Stromal cell of bone marrow (primary cell): ENCODE data around the gene PGAM1.
"Not testable (repeated sequence)": the region's sequence is repeated elsewhere in the genome, so short reads cannot be mapped to it uniquely, and the experiment has no call there.

Source experiments
- DNase-seq: peaks from one replicate; pipeline ENCODE4 v3.0.0-alpha.2; 2012; ENCODE audit warnings: low read depth

Gene PGAM1

DNA sequence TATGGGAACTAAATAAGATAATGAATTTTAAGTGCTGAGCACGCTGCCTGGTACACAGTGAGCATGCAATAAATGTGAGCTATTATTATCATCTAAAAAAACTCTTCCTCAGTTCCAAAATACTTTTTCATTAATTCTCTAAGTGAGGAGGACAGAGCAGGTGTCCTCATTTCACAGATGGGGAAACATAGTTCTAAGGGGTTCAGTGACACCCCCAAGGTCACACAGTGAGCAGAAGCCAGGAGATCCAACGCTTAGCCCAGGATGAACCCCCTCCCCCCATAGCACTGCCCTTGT lies 18.1 kb upstream of the PGAM1 start:
- DNase-seq: no peak

DNA sequence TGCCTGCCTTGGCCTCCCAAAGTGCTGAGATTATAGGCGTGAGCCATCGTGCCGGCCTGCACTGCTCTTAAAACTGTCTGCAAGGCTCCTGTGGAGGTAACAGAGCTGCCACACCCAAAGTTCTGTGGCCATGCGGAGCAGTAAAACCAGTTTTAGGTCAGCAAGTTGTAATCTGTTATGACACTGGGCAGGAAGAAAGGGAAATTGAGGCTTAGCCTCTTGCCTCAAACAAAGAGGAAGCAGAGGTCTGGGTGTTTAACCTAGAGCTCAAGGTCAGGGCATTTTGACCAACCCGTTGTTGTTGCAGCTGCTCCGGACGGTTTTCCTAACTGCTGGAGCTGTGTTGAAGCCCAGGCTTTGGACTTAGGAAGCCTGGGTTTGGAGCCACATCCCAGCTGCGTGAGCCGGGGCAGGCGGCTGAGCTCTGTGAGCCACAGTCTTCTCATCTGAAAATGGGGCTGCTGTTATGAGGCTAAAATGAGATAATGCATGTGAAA lies 17.4 kb upstream of the PGAM1 start:
- DNase-seq: no peak

DNA sequence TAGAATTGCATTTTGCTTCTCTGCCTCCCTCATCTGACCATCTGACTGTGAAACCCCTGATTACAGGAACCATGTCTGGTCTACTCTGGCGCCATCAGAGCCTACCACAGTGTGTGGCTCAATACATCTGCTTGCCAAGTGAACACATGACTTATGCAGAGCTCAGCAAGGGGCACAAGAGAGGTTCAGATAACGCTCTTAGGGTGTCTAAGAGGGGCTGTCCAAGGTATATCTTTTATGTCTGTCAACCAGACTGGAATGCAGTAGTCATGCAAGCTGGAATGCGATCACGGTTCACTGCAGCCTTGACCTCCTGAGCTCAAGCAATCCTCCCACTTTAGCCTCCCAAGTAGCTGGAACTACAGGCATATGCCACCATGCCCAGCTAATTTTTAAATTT lies 14.6 kb upstream of the PGAM1 start:
- DNase-seq: no peak

DNA sequence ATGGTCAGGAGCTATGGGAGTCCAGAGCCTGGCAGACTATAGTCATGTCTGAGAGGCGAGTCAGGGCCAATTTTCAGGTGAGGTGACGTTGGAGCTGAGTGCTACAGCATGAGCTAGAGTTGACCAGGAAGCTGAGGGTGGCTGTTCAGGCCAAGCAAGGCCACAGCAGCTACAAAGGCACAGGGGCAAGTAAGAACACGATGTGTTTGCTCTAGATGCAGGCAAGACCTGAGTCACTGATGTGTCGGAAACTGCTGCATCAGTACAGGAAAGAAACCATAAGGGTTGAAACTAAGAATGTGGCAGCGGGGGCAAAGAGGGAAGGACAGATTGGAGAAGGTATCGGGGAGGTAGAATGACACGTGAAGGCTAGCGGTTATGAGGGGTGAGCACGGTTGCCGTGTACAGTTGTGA lies 13.1 kb upstream of the PGAM1 start:
- no peak for DNase-seq

- no peak for DNase-seq
Observed at GRCh38 chr10:97416565-97416964, 9.4 kb upstream of the PGAM1 start.

DNA sequence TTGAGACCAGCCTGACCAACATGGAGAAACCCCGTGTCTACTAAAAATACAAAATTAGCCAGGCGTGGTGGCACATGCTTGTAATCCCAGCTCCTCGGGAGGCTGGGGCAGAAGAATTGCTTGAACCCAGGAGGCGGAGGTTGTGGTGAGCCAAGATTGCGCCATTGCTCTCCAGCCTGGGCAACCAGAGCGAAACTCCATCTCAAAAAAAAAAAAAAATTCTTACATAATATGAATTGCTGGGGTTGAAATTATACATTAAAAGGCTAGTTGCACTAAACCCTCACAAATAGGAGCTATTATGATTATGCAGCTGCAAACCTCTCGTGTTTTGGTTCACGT lies 2.3 kb upstream of the PGAM1 start:
- DNase-seq: not testable (repeated sequence)

- DNase-seq: no peak
Observed at GRCh38 chr10:97426776-97427570, 982 bp downstream of the PGAM1 start.

GRCh38 chr10:97427571-97428179 lies 1.7 kb downstream of the PGAM1 start:
- DNase-seq: no peak

- no peak for DNase-seq
Observed at GRCh38 chr10:97428572-97428981, 2.6 kb downstream of the PGAM1 start.

GRCh38 chr10:97434055-97434454 lies 8.1 kb downstream of the PGAM1 start:
- DNase-seq: no peak

DNA sequence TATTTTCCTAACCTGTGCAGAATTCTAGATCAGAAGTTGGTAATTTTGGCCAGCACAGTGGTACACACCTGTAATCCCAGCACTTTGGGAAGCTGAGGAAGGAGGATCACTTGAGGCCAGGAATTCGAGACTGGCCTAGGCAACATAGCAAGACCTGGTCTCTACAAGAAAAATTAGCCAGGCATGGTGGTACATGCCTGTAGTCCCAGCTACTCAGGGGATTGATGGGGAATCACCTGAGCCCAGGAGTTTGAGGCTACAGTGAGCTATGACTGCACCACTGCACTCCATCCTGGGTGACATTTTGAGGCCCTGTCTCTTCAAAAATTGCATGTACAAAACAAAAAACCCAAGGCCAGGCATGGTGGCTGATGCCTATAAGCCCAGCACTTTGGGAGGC lies 8.6 kb downstream of the PGAM1 start:
- no peak for DNase-seq

DNA sequence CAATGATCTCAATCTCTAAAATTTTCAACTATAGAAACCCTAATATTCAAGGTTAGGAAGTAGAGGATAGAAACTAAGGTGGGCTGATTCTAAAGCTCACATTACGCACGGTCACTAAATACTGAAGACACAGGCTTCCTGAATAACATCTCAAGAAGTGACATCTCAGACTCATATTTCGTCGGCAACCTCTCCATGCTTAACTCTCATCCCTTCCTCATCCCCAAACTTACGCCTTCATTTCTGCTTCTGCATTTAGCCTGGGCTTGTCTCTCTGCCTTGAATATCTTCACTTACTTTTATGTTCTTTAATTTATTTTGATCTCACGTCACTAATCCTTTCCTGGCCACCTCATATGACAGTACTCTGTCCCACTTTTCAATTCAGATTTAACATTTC lies 9.2 kb downstream of the PGAM1 start:
- DNase-seq: no peak

- DNase-seq: no peak
Observed at GRCh38 chr10:97442277-97442676, 16.3 kb downstream of the PGAM1 start.

GRCh38 chr10:97444212-97444611 lies 18.2 kb downstream of the PGAM1 start:
- no peak for DNase-seq

- DNase-seq: no peak
Observed at GRCh38 chr10:97445357-97445721, 19.3 kb downstream of the PGAM1 start.

DNA sequence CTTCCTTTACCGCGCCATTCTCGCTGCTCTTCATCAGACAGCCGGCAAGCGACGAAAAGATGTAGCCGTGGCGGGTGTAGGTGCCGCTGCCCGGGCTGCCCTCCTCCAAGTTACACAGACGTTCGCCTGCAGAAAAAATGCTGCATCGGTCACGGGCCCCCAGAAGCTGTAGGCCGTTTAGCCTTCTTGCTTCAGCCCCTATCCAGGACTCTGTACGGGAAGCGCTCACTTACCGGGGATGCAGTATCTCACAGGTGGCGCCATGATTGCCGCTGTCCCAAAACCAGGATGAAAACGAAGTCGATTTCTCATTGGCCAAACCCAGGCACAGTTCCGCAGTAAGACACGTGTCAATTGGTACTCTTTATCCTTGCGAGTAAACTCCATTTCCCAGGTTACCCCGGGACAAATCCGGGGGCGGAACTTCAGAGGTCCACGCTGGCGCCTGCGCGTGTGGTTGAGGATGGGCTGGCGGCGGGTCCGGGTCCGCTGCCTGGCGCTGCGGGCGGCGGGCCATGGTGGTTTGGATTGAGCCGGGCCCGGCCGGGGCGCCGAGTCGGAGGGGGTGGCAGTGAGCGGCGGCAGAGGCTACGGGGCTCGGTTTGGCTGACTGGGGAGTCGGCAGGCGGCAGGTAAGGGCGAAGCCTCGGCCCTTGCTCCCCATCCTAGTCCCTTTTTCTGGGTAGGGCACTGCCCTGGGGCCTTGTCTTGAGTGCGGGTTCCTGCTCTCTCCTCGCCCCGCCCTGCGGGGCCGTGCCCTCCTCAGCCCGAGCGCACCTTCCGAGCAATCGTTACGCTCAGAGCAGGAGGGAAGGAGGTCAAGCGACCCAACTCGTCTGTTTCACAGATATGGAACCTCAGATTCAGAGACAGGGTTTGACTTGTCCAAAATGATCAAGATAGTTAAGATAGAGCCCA lies 20.0 kb downstream of the PGAM1 start, which contains the start of the genes EXOSC1 and ZDHHC16:
TSS of gene EXOSC1 (minus strand) at position 285 of the 918 bp plus-strand sequence. CDS start at position 264, 21 bp downstream.
TSS of gene ZDHHC16 (plus strand) at position 454 of the 918 bp plus-strand sequence. CDS start 5,501 bp downstream, outside the sequence.
- peak; percentile 95 for DNase-seq

- DNase-seq: no peak
Observed at GRCh38 chr10:97450828-97451227, 24.8 kb downstream of the PGAM1 start.

DNA sequence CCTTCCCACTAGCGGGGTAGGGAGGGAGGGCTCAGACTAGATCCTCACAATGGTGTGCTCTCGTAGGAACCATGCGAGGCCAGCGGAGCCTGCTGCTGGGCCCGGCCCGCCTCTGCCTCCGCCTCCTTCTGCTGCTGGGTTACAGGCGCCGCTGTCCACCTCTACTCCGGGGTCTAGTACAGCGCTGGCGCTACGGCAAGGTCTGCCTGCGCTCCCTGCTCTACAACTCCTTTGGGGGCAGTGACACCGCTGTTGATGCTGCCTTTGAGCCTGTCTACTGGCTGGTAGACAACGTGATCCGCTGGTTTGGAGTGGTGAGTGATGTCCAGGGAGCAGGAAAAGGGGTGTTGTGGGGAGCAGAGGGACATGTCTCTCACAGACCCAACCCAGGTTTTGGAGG lies 25.6 kb downstream of the PGAM1 start:
- no peak for DNase-seq

DNA sequence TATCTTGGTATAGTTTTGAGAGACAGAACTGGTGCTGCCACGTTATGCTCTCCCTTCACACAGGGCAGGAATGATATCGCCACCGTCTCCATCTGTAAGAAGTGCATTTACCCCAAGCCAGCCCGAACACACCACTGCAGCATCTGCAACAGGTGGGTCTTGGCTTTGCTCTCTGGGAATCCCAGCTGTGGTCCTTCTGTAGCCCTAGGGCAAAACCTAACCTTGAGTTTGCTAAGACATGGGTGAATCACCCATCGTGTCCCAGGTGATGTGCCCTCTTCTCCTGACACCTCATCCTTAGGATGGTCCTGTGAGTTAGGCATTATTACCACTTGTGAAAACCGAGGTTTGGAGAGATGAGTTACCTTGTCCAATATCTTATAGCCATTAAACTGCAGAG lies 26.4 kb downstream of the PGAM1 start:
- DNase-seq: no peak

DNA sequence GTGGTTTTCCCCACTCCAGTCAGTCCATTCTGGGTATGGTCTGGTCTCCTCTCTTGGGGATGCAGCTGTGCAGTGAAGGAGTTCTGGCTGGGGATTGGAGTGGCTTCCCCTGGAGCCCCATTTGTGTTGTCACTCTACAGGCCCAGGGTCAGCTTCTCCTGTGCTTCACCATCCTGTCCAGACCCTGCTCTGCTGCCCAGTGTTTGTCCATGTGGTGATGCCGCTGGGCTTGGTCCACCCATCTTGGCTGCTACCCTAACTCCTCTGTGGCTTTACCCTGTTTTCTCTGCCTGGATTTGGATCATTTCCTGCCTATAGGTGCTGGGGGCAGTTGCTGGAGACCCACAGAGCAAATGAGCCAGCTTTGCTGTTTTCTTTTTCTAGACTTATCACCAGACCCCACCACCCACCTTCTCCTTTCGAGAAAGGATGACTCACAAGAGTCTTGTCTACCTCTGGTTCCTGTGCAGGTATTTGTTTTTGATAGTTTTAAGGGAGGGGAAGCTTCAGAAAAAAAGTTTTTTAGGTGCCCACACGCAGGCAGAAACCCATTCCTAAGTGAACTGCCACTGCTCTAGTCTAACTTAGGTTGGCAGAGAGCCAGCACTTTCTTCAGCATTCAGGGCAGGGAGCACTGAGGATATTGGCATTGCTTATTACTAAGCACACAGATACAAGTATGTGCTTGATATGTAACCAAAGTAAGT lies 28.5 kb downstream of the PGAM1 start:
- peak; percentile 21 for DNase-seq

DNA sequence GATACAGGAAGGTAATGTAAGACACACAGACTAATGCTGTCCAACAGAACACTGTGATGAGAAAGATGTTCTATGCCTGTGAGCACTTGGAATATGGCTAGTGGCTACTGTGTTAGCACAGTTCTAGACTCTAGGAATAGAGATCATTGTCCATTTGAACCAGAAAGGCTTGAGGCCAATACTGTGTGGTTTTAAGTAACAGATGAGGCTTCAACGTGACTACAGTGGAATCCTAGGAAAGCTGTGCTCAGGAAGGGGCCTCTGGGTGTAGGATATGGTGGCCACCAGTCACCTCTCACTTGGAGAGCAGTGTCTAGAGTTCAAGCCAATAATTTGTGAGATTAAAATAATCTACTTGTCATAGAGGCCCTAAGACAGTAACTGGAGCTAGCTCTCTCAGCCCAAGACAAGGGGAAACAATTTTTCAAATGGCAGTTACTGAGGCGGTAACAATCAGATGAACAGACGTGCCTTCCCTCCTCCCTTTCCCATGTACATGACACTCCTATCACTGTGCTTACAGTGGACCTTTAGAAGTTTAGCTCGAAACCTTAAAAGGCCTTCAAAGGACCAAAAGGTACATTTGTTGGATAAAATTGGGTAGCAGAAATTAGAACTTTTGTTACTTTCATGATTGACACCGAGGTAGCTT lies 30.2 kb downstream of the PGAM1 start:
- no peak for DNase-seq

DNA sequence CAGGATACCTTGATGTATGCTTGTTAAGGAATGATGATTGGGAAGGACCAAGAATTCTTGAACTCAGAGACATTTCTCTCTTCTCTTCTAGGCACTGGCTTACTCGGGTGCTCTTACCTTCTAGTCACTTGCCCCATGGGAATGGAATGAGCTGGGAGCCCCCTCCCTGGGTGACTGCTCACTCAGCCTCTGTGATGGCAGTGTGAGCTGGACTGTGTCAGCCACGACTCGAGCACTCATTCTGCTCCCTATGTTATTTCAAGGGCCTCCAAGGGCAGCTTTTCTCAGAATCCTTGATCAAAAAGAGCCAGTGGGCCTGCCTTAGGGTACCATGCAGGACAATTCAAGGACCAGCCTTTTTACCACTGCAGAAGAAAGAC lies 30.7 kb downstream of the PGAM1 start:
- no peak for DNase-seq
